ENCODE measurements around the gene SORCS3. TPM values are rescaled to one million over a fixed set of nuclear protein-coding genes. Genes with fewer than 3 reads are reported as not detected.

The SORCS3 gene
- polyA plus RNA-seq, 1 donor: 4.2 TPM

DNA sequence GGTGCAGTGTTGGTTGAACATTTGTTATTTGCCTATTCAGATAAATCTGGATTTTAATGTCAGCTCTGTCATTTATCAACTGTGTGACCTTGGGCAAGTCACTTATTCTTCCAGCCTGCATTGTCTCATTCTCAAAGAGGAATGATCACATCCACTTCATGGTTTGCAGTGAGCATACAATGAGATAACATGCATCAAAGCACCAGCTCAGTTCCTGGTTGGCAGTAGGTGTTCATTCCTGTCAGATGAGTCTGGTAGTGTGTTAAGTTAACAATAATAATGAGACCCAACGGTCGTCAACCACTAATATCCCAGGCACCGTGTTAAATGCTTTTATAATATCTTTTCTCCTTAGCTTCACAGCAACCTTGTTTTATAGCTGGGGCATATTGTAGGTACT, 137.3 kb downstream of the SORCS3 start:
- no peak for DNase-seq

GRCh38 chr10:104779701-104780100, 138.6 kb downstream of the SORCS3 start:
- no peak for DNase-seq

DNA sequence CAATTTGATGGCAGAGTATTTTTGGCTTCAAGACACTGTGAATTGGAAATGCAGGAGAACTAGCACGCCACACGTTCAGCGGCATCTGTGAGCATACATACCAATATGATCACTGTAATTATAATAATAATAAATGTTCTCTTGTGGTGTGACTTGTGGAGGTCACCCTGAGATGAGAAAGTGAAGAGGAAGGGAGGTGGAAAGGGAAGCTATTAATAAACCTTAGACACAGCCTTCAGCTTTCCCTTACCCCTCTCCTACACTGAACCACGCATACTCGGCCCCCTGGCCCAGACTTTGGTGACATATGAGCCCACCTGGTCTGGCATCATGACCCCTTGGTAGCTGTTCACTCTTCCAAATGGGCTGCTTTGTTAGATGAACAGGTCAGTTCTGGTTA, 139.1 kb downstream of the SORCS3 start:
- no peak for DNase-seq

DNA sequence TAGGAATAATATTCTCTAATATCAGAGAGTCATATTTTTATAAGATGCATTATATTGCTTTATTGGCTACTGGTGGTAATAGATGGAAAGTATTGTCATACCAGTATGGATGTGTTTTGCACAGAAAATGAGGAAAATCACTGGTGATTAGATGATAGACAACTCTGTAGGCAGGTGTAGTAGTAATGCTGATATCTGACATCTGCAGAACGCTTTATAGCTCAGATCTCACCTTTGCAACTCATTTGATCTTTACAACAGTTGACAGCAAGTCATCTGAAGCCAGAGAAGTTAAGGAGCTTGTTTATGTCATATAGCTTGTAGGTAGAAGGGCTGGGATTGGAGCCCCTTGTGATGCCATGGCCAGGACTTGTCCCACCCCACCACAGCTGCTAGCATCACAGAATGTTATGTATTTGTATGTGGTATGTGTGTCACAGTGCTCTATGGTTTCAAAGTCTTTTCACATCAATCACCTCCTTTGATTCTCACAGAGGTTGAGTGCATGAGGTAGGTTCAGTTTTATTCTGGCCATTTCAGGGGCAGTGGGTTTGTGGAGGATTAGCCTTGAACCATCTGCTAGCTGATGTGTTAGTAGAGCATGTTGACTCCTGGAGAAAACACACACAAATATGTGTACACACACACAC, 140.0 kb downstream of the SORCS3 start:
- no peak for DNase-seq

- DNase-seq: no peak
Measured at GRCh38 chr10:104784452-104784851, 143.4 kb downstream of the SORCS3 start.

DNA sequence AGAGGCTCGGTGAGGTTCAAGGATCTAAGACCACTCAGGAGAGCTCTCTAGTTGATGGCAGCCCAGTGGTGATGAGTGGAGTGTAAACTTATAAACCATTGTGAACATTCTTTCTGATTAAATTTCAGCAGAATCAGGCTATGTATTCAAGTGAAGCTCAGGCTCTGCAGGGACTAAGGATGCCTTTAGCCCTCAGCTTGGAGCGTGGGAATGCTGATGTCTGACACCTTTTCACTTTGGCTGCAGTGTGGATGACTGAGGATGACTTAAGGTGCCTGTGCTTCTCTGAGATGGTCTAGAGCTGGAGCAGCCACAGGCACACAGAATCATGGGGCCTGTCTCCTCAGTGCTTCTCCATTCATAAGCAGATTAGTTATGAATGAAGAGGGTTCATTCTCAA, 150.4 kb downstream of the SORCS3 start:
- no peak for DNase-seq

GRCh38 chr10:104795411-104795810, 154.3 kb downstream of the SORCS3 start:
- no peak for DNase-seq

GRCh38 chr10:104796823-104797222, 155.7 kb downstream of the SORCS3 start:
- no peak for DNase-seq

DNA sequence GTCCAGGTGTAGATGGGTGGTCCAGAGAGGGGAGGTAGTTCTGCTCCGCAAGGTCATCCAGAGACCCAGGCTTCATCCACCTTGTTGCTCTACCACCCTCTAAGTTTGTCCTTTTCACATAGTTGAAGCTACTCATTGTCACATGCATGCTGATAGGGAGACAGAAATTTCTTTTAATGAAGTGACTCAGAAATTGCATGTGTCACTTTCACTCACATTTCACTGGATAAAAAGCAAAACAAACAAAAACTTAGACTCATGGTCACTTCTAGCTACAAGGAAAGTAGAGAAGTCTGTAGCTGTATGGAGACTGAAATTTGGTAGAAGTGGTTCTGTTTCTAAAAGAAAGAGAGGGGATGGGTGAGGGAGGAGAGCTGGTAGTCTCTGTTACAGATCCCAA, 161.9 kb downstream of the SORCS3 start:
- no peak for DNase-seq

DNA sequence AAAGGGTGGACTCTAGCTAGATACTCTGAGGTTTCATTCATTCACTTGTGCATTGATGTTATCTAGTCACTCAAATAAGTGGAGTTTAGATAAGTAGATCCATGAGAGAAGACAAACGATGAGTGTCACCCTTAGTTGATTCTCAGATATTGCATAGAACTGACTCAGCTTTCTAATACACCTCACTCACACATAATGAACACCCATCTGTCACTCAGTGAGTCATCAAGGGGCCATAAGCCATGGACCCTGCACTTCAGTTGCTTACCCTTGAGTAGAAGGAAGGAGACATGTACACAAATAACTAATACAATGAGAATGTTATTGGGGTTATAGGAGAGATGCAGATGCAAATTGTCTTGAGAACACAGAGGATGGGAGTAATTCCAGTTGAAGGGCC, 163.8 kb downstream of the SORCS3 start:
- DNase-seq: no peak

GRCh38 chr10:104806801-104807200, 165.7 kb downstream of the SORCS3 start:
- DNase-seq: no peak

DNA sequence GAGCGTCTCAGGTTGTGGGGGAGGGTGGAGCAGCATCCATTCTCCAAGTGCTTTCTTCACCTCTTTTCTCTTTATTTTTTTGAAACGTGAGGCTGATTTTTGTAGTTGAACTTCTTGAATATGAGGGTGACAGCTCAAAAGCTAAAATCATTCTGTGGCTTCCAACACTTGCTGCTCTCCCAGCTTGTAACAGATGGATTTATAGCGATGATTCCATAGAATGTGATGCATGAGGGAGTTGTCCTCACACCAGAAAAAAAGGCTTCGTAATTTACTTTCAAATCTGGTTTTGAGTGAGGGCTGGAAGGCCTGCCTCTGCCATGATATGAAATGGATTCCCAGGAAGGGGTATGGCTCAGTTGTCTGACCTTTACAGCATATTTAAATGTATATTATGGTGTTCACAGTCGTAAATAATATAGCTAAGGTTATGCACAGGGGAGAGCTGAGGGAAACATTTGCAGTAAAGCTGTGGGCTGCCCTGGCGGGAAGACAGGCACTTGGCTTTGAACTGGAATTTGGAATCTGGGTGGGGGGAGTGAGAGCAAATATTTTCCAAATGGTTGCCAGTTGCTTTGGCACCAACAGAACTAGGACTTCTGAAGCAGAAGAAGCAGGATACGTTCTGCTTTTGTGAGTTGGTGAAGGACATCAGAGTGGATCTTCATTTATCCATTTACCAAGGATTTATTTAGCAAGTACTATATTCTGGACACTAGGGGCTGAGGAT, 166.7 kb downstream of the SORCS3 start:
- DNase-seq: no peak

DNA sequence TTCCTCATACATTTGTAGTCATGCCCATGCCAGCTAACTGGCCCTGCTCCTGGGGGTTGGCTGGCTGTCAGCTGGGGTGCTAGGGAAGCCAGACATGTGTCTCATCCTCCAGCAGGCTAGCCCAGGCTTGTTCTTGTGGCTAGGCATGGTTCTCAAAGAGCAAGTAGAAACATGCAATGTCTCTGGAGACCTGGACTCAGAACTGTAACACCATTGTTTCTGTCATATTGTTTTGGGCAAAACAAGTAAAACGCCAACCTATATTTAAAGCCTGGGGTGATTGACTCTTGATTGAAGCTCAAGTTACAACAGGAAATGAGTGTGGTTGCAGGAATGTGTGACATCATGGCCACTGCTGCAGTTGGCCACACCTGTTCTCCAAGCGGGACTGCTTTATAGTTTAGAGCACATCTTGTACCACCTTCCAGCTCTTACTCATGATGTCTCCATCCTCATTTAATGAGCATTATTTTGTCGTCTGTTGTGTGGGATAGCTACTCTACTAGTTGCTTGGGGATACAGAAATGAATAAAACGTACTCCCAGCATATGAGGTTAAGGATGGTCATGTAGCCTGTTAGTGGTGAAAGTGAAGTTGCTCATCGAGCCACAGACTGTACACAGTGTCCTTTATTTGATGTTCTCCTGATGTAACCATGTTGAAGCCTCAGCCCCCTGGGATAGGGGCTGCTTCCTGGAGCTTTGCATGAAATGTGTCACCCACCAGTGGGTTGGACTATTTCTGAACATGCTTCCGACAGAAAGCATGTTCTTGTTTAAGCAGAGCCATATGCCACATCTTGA, 168.4 kb downstream of the SORCS3 start:
- DNase-seq: no peak

DNA sequence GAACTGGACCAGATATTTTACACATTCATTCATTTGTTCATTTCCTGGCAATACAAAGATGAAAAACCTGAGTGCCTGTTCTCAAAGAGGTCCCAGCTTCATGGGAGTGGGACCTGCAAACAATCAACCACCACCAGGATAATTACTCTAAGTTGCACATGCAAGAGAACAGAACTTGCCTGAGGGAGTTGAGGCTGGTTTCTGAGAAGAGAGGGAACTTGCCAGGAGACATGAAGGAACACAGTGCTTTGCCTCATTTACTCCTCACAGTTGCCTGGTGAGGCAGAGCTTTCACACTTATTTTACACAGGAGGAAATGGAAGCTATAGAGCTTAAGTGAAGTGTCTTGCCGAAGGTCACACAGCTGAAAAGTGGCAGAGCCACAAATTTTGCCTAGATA, 170.1 kb downstream of the SORCS3 start:
- DNase-seq: no peak

DNA sequence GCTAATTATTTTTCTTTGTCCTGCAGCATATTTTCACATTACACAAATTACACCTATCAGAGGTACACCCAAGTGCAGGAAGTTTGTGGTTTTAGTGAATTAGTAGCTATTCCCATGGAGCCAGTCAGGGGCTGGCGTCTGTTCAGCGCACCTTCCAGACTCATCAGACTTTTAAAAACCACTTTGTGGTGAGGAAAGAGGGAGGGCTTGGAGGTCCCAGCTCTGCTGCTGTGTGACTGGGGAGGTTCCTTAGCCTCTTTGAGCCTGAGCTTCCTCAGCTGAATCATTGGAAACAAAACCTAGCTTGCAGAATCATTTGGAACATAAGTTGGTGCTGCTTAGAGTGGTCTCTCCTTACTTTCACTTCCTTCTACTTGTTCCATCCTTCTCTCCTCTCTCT, 175.4 kb downstream of the SORCS3 start:
- no peak for DNase-seq

- no peak for DNase-seq
Measured at GRCh38 chr10:104819731-104820130, 178.6 kb downstream of the SORCS3 start.

GRCh38 chr10:104822088-104822487, 181.0 kb downstream of the SORCS3 start:
- DNase-seq: no peak

GRCh38 chr10:104824380-104825006, 183.4 kb downstream of the SORCS3 start:
- DNase-seq: peak; percentile 82

GRCh38 chr10:104831272-104831671, 190.2 kb downstream of the SORCS3 start:
- DNase-seq: no peak

DNA sequence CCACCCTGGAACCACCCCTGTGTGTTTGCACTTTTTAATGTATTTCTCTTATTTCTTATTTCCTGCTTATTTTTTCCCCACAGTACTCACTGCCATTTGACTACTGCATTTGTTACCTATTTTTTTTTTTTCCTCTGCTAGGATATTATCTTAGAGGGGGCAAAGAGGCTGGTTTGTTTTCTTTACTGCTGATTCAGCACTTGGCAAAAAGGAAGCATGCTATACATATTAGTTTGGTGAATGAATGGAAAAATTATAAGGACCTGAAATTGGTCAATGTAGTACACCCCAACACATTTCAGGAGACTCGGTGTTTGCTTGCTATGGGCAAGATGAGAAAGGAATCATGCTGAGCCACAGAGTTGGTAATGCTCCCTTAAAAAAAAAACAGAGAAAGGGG, 193.5 kb downstream of the SORCS3 start:
- no peak for DNase-seq

DNA sequence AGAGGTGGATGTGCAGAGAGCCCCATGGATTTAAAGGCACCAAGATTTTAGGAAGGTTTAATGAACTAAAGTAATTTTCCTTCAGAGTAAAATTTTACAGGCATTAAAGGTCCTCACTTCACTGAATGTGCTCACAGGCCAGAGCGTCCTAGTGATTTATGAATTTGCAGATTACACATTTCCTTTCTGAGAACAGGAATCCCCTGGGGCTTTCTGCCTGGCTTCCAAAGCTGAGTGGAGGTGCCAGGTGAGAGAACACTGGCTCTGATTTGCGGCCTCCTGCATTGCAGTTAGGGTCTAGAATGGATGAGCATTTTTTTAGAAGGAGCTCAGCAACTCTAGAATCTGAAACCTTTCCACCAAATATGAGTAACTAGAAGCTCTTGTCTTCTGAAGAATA, 194.3 kb downstream of the SORCS3 start:
- DNase-seq: no peak

DNA sequence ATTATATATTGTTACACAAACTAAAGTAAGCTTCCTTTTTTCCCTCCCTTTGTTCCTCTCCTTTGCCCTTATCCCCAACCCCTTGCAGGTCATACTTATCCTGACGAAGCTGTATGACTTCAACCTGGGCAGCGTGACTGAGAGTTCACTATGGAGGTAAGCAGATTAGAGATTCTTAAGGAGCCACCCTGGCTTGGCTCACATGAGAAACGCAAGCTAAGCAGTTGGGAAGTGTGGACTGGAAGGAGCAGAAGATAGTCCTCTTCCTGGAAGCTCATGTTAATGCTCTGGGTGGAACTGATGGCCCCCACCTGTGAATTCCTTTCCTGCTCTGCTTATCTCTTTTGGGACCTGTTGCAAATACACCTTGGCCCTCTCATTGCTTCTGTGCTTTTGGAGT, 201.6 kb downstream of the SORCS3 start:
- DNase-seq: no peak

- DNase-seq: no peak
Measured at GRCh38 chr10:104844073-104844472, 203.0 kb downstream of the SORCS3 start.
